Stimulated activated naive CD8-positive, alpha-beta T cell treated with anti-CD3 and anti-CD28 coated beads, Interleukin-15, Interleukin-2, amounts not matched to agents 100 U/mL and 50 U/mL, for 24 hours (primary cell): ENCODE results near the gene SSBP2.
A peak's percentile ranks its signal among the peaks of the same experiment; 100 is the strongest.

Experiments
- ATAC-seq: fragments of 150-1000 bp; cut with Tn5 transposase; one replicate; pipeline ENCODE4 v1.10.0; 2021
- DNase-seq: peaks from one replicate; pipeline ENCODE4 v3.0.0; 2021

The SSBP2 gene

GRCh38 chr5:81751009-81751835, at the start of gene SSBP2:
SSBP2 (minus strand) TSS chr5:81751097; CDS start chr5:81751042, 55 bp downstream.
- ATAC-seq (peak; percentile 90), DNase-seq (peak; percentile 97)

- no peak for ATAC-seq
- DNase-seq, result no peak
Observed at GRCh38 chr5:81795666-81796065, 44.8 kb upstream of the SSBP2 start.

- ATAC-seq (no peak), DNase-seq (no peak)
Observed at GRCh38 chr5:81794226-81794625, 43.3 kb upstream of the SSBP2 start.

GRCh38 chr5:81790336-81790735, 39.4 kb upstream of the SSBP2 start:
- ATAC-seq, result no peak
- DNase-seq, result no peak

GRCh38 chr5:81789033-81789432, 38.1 kb upstream of the SSBP2 start:
- ATAC-seq, result no peak
- DNase-seq, result no peak

- ATAC-seq (no peak), DNase-seq (no peak)
Observed at GRCh38 chr5:81788329-81788728, 37.4 kb upstream of the SSBP2 start.

- ATAC-seq (no peak), DNase-seq (no peak)
Observed at GRCh38 chr5:81787474-81788242, 36.8 kb upstream of the SSBP2 start.

- ATAC-seq (no peak), DNase-seq (no peak)
Observed at GRCh38 chr5:81786991-81787390, 36.1 kb upstream of the SSBP2 start.

GRCh38 chr5:81786496-81786895, 35.6 kb upstream of the SSBP2 start:
- ATAC-seq, result no peak
- DNase-seq, result no peak

- no peak for DNase-seq
- no peak for ATAC-seq
Observed at GRCh38 chr5:81785322-81785721, 34.4 kb upstream of the SSBP2 start.

- no peak for DNase-seq
- ATAC-seq, result no peak
Observed at GRCh38 chr5:81783401-81783800, 32.5 kb upstream of the SSBP2 start.

- no peak for ATAC-seq
- DNase-seq, result no peak
Observed at GRCh38 chr5:81782811-81783210, 31.9 kb upstream of the SSBP2 start.

GRCh38 chr5:81779916-81780266, 29.0 kb upstream of the SSBP2 start:
- ATAC-seq, result no peak
- DNase-seq, result no peak

- ATAC-seq, result peak; percentile 67
- peak; percentile 48 for DNase-seq
Observed at GRCh38 chr5:81779125-81779915, 28.4 kb upstream of the SSBP2 start.

GRCh38 chr5:81778642-81779041, 27.7 kb upstream of the SSBP2 start:
- DNase-seq, result peak; percentile 13
- peak; percentile 54 for ATAC-seq

- DNase-seq, result no peak
- ATAC-seq, result no peak
Observed at GRCh38 chr5:81776258-81776657, 25.4 kb upstream of the SSBP2 start.

- DNase-seq (no peak), ATAC-seq (no peak)
Observed at GRCh38 chr5:81774374-81774773, 23.5 kb upstream of the SSBP2 start.

GRCh38 chr5:81773574-81773973, 22.7 kb upstream of the SSBP2 start:
- ATAC-seq, result no peak
- DNase-seq, result no peak

- ATAC-seq, result no peak
- no peak for DNase-seq
Observed at GRCh38 chr5:81773161-81773560, 22.3 kb upstream of the SSBP2 start.

- no peak for DNase-seq
- no peak for ATAC-seq
Observed at GRCh38 chr5:81772488-81772887, 21.6 kb upstream of the SSBP2 start.

- ATAC-seq (no peak), DNase-seq (no peak)
Observed at GRCh38 chr5:81768935-81769452, 18.1 kb upstream of the SSBP2 start.

GRCh38 chr5:81767938-81768337, 17.0 kb upstream of the SSBP2 start:
- ATAC-seq (no peak), DNase-seq (no peak)

- no peak for ATAC-seq
- no peak for DNase-seq
Observed at GRCh38 chr5:81767097-81767496, 16.2 kb upstream of the SSBP2 start.
